Putamen (tissue), 1 donor: ENCODE results near the gene IPPK.
"Not testable (repeated sequence)": the region's sequence is repeated elsewhere in the genome, so short reads cannot be mapped to it uniquely, and the experiment has no call there.

Experiments
- DNase-seq: peaks from one replicate; pipeline ENCODE4 v3.0.0-alpha.2; 2016; ENCODE audit warnings: low spot score

Gene IPPK

GRCh38 chr9:92637326-92637725 is 32.6 kb downstream of the IPPK start:
- DNase-seq, result no peak

GRCh38 chr9:92636627-92637026 is 33.3 kb downstream of the IPPK start:
- no peak for DNase-seq

GRCh38 chr9:92635760-92636159 is 34.2 kb downstream of the IPPK start:
- no peak for DNase-seq

- peak; percentile 57 for DNase-seq
These were observed 35.0 kb downstream of the IPPK start for GRCh38 chr9:92634712-92635605.

- DNase-seq, result no peak
These were observed 36.2 kb downstream of the IPPK start for GRCh38 chr9:92633614-92634278.

- DNase-seq, result no peak
These were observed 37.3 kb downstream of the IPPK start for GRCh38 chr9:92632641-92633040.

- DNase-seq, result no peak
These were observed 38.2 kb downstream of the IPPK start for GRCh38 chr9:92631452-92632343.

- no peak for DNase-seq
These were observed 42.3 kb downstream of the IPPK start for GRCh38 chr9:92627651-92628050.

GRCh38 chr9:92626484-92626883 is 43.4 kb downstream of the IPPK start:
- DNase-seq, result no peak

- not testable (repeated sequence) for DNase-seq
These were observed 46.0 kb downstream of the IPPK start for GRCh38 chr9:92623936-92624335.

- no peak for DNase-seq
These were observed 49.1 kb downstream of the IPPK start for GRCh38 chr9:92620845-92621244.

GRCh38 chr9:92619601-92620300 is 50.2 kb downstream of the IPPK start:
- DNase-seq, result no peak

GRCh38 chr9:92618633-92619225 is 51.2 kb downstream of the IPPK start:
- DNase-seq, result no peak

- no peak for DNase-seq
These were observed 51.9 kb downstream of the IPPK start for GRCh38 chr9:92617951-92618510.

- DNase-seq, result no peak
These were observed 52.6 kb downstream of the IPPK start for GRCh38 chr9:92617195-92617813.

- no peak for DNase-seq
These were observed 53.2 kb downstream of the IPPK start for GRCh38 chr9:92616655-92617111.

- no peak for DNase-seq
These were observed 53.7 kb downstream of the IPPK start for GRCh38 chr9:92616199-92616641.

- no peak for DNase-seq
These were observed 54.1 kb downstream of the IPPK start for GRCh38 chr9:92615790-92616189.

GRCh38 chr9:92614763-92615461 is 55.0 kb downstream of the IPPK start:
- DNase-seq, result no peak

- no peak for DNase-seq
These were observed 55.8 kb downstream of the IPPK start for GRCh38 chr9:92614123-92614510.
